Tibial artery (tissue), 4 donors: Measurements from ENCODE around the gene PACS2.

Experiments used
- DNase-seq, 2 donors: peaks; one replicate each; pipeline ENCODE4 v3.0.0-alpha.2; 2019
- H3K27ac ChIP-seq, 2 donors: fragments of 200-600 bp; sonication (generic) in 1 of 2; 1 replicate in 1 of 2; 2 replicates in 1 of 2; pipeline ENCODE4 v1.5.1; 2018 to 2019; ENCODE audit warnings: mild to moderate bottlenecking in 1 of 2
- H3K27me3 ChIP-seq, 2 donors: fragments of 200-600 bp; sonication (generic) in 1 of 2; one replicate each; pipeline versions ENCODE4 v1.5.1 to v1.6.0; 2016 to 2019
- H3K36me3 ChIP-seq, 3 donors: fragments of 200-600 bp; sonication (generic) in 2 of 3; one replicate each; pipeline ENCODE4 v1.5.1; 2016 to 2019; ENCODE audit warnings: mild to moderate bottlenecking in 2 of 3
- H3K4me1 ChIP-seq, 4 donors: fragments of 200-600 bp; sonication (generic) in 2 of 4; 1 replicate in 3 of 4; 2 replicates in 1 of 4; pipeline ENCODE4 v1.5.1; 2016 to 2019
- H3K4me3 ChIP-seq, 2 donors: fragments of 200-600 bp; sonication (generic) in 1 of 2; 1 replicate in 1 of 2; 2 replicates in 1 of 2; pipeline ENCODE4 v1.5.1; 2018 to 2019; ENCODE audit warnings: mild to moderate bottlenecking in 2 of 2
- H3K9me3 ChIP-seq, 3 donors: fragments of 200-600 bp; sonication (generic) in 1 of 3; one replicate each; pipeline ENCODE4 v1.5.1; 2016 to 2019
- intact Hi-C: fragments of 100-400 bp; cut with DNase I; formaldehyde crosslinking; loops from one replicate; pipeline ENCODE4 v1.15.0; 2023; ENCODE audit warnings: low total_unique reads
- TF ChIP-seq, protein P1 (sequence below), 2 experiments: fragments of 200-600 bp in 1 of 2; fragments of 450-650 bp in 1 of 2; IDR thresholded peaks; one replicate each; pipeline ENCODE4 v1.5.1; 2017 to 2019; ENCODE audit warnings: antibody characterized with exemption in 2 of 2, mild to moderate bottlenecking in 1 of 2, moderate library complexity in 1 of 2

Gene PACS2

DNA sequence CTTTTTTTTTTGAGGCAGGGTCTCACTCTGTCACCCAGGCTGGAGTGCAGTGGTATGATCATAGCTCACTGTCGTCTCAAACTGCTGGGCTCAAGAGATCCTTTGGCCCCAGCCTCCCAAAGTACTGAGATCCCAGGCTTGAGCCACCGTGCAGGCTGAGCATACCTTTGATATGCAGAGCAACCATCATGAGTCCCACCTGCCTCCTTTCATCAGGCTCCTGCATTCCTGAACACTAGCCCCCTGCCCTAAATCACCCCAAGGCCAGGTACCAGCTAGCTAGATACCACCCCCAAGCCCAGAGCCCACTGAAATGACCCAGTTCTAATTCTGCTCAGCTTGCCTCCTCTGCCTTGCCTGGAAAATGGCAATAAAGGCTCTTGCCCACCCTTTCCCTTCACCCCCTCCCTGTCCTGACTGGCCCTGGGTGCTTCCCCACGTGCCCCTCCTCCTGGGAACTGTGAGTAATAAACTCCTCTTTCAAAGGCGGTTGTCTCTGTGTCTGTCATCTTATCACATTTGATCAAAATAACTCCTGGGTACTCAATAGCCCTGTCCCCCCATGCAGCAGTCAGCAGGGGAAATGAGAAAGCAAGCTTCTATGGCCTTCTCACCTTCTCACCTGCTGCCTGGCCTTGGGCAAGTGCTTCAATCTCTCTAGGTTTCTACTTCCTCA is 7.4 kb upstream of the PACS2 start:
- H3K4me1 ChIP-seq: no peaks in the 10 kb centered on the region
- intact Hi-C loops: loop anchor here (10.0 kb wide), 1 partner anchor 188 kb away; the partner anchor contains the start of gene TEDC1
- TF ChIP-seq, protein P1, sequence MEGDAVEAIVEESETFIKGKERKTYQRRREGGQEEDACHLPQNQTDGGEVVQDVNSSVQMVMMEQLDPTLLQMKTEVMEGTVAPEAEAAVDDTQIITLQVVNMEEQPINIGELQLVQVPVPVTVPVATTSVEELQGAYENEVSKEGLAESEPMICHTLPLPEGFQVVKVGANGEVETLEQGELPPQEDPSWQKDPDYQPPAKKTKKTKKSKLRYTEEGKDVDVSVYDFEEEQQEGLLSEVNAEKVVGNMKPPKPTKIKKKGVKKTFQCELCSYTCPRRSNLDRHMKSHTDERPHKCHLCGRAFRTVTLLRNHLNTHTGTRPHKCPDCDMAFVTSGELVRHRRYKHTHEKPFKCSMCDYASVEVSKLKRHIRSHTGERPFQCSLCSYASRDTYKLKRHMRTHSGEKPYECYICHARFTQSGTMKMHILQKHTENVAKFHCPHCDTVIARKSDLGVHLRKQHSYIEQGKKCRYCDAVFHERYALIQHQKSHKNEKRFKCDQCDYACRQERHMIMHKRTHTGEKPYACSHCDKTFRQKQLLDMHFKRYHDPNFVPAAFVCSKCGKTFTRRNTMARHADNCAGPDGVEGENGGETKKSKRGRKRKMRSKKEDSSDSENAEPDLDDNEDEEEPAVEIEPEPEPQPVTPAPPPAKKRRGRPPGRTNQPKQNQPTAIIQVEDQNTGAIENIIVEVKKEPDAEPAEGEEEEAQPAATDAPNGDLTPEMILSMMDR (IDR thresholded peaks at IDR 0.05): no peak
- no peak for DNase-seq
- H3K27me3 ChIP-seq: no peaks in the 10 kb centered on the region
- no peaks in the 10 kb centered on the region for H3K36me3 ChIP-seq
- H3K4me3 ChIP-seq: no peak overlapping the region
- H3K27ac ChIP-seq: no peak overlapping the region
- H3K9me3 ChIP-seq: no peaks in the 10 kb centered on the region

DNA sequence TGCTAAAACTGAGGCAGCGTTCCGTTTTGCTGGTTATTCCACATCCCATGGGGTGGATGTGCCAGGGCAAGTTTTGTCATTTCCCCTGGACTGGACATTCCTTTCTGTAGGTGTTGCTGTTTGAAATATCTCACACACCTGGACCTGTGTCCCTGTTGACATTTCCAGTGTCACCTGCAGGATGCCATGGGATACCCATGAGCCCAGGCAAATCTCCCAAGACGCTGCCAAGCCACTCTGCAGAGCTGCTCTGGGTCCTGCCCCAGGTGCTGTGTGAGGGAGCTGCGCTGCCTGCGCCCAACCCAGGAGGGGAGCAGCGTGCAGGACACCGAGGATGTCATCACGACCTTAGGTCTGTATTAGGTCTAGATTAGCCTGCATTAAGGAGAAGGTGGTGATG is 5.2 kb upstream of the PACS2 start:
- peaks cover 0 to 10% (median 7%) of the 10 kb centered on the region in 4 donors for H3K4me1 ChIP-seq
- H3K27ac ChIP-seq: no peak overlapping the region
- H3K9me3 ChIP-seq: no peaks in the 10 kb centered on the region
- H3K36me3 ChIP-seq: no peaks in the 10 kb centered on the region
- DNase-seq: no peak
- TF ChIP-seq, protein P1 (IDR thresholded peaks at IDR 0.05): no peak
- intact Hi-C loops: loop anchor here (10.0 kb wide), 1 partner anchor 185 kb away; the partner anchor contains the start of gene TEDC1
- no peaks in the 10 kb centered on the region for H3K27me3 ChIP-seq
- no peak overlapping the region for H3K4me3 ChIP-seq

DNA sequence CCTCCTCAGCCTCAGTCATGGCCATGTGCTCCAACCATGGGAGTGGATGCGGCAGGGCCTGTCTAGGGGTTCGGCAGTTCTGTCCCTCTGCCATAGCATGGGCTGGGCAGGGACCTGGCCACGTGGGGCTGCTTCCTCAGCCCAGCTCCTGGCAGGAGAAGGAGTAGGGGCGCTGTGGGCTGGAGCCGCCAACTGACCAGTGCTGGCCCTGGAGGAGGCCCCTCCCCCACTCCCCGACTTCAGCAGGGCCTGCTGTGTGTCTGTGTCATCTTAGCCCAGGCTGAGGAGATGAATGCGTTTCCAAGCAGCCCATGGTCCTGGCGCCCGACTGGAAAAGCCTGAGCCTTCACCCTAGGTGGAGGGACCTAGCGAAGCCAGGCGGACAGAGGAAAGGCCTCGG is 2.7 kb upstream of the PACS2 start:
- Histone ChIP-seq H3K4me1 (peaks cover 0 to 26% (median 21%) of the 10 kb centered on the region in 4 donors), H3K4me3 (no peak overlapping the region), H3K9me3 (no peaks in the 10 kb centered on the region), H3K36me3 (no peaks in the 10 kb centered on the region), H3K27me3 (no peaks in the 10 kb centered on the region), H3K27ac (no peak overlapping the region)
- TF ChIP-seq, protein P1 (IDR thresholded peaks at IDR 0.05): no peak
- no peak for DNase-seq
- intact Hi-C loops: loop anchor here (10.0 kb wide), 1 partner anchor 57 kb away; no protein-coding TSS in a partner anchor

DNA sequence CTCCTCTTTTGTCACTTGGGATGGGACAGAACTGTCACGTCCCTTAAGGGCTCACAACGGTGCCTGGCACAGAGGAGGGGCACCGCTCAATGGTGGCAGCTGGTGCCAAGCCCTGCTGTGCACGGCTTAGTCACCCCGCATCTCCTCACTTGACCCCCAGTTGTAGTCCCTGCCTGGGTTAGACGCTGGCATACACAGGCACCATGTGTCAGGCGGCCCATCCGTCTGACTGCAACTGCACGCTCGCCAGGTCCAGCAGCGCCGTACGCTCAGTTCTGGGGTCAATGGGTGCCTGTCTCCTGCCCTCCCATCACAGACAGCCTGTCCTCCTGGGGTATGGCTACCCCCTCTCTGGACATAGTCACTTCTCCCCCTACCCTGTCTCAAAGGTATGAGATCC is 1.6 kb upstream of the PACS2 start:
- H3K4me3 ChIP-seq: no peak overlapping the region
- TF ChIP-seq, protein P1 (IDR thresholded peaks at IDR 0.05): no peak
- intact Hi-C loops: loop anchor here (10.0 kb wide), 1 partner anchor 58 kb away; no protein-coding TSS in a partner anchor
- H3K9me3 ChIP-seq: no peaks in the 10 kb centered on the region
- DNase-seq: peak in 1 of 2 donors; percentile 62
- H3K27ac ChIP-seq: peak overlapping the region; percentile 93 to 100
- no peaks in the 10 kb centered on the region for H3K36me3 ChIP-seq
- no peaks in the 10 kb centered on the region for H3K27me3 ChIP-seq
- peaks cover 0 to 37% (median 30%) of the 10 kb centered on the region in 4 donors for H3K4me1 ChIP-seq

DNA sequence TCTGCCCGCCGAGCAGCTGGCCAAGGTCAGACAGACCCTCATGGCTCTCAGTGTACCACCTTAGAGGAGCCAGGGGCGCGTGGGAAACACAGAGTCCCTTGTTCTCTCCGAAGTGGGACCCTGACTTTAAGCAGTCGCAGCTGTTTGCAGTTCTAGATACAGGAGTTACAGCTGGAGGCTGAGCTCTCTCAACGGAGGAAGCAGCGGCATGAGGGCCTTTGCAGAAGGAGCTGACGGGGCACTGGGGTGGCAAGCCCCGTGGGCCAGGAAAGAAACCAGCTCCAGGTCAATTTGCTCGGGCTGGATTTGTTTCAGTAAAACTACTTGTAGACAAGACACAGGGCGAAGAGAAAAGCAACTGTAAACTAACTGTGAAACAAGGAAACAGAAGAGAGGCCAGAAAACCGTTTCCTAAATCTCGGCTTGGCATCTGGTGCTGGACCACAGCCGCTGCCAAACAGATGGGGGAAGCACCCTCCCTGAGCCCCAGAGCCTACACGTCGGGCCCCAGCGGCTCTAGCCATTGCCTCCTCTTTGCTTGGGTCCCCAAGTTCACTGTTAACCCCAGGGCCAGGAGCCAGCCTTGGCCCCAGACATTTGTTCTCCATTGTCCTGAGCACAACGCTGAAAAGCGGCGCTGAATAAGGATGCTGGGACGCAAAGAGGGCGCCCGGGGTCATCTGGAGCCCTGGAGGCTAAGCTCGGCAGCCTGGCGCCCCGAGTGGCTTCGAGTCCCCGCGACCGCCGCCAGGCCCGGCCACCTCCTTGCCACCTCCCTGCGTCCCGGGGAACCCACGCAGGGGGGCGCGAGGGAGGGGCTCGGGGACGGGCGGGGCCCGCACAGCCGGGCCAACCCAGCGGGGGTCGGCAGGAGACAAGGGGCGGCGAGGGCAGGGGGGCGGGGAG is 914 bp upstream of the PACS2 start:
- H3K4me1 ChIP-seq: peaks cover 0 to 39% (median 30%) of the 10 kb centered on the region in 4 donors
- TF ChIP-seq, protein P1 (IDR thresholded peaks at IDR 0.05): no peak
- no peaks in the 10 kb centered on the region for H3K9me3 ChIP-seq
- intact Hi-C loops: loop anchor here (10.0 kb wide), 1 partner anchor 59 kb away; no protein-coding TSS in a partner anchor
- H3K4me3 ChIP-seq: peak overlapping the region; percentile 94 to 96
- no peaks in the 10 kb centered on the region for H3K36me3 ChIP-seq
- no peaks in the 10 kb centered on the region for H3K27me3 ChIP-seq
- DNase-seq: peak; percentile 48 to 73
- H3K27ac ChIP-seq: peak overlapping the region; percentile 93 to 100
